Measurements from ENCODE around the gene DGKI. TPM values are rescaled to one million over a fixed set of nuclear protein-coding genes. Genes with fewer than 3 reads are reported as not detected.

DGKI gene
- total and polyA plus RNA-seq, 4 donors, result 0.01 to 0.37 (median 0.31) TPM

GRCh38 chr7:137753067-137753466, 93.7 kb downstream of the DGKI start:
- no peaks in the 10 kb centered on the region for H3K36me3 ChIP-seq (ENCODE audit: control insufficient read depth in 4 of 4, insufficient read depth in 3 of 4, low read depth in 1 of 4, low read length in 3 of 4)
- 79% methylated on average over 4 of the region's 4 CpGs for WGBS
- TF ChIP-seq NR2F2 (IDR thresholded peaks at IDR 0.05) (no peak), RAD21 (IDR thresholded peaks at IDR 0.05) (no peak), CTCF (IDR thresholded peaks at IDR 0.05; ENCODE audit: low read depth, low read length, missing input control) (no peak), TAF1 (conservative IDR thresholded peaks at IDR 0.05) (no peak), ATF3 (IDR thresholded peaks at IDR 0.05) (no peak), MAX (IDR thresholded peaks at IDR 0.05) (no peak)
- H3K4me1 ChIP-seq (ENCODE audit: control insufficient read depth in 4 of 4, insufficient read depth in 4 of 4, low read length in 3 of 4), result no peaks in the 10 kb centered on the region
- no peak for DNase-seq (ENCODE audit: low spot score)
- H3K9ac ChIP-seq (ENCODE audit: low read depth in 1 of 2, low read length in 2 of 2), result no peak overlapping the region
- H3K4me3 ChIP-seq (ENCODE audit: low read depth in 1 of 3, low read length in 3 of 3), result no peak overlapping the region
- H3K27me3 ChIP-seq (ENCODE audit: control insufficient read depth in 4 of 4, insufficient read depth in 4 of 4, low read length in 3 of 4), result no peaks in the 10 kb centered on the region
- no peak overlapping the region for H3K27ac ChIP-seq (ENCODE audit: low read depth in 1 of 2, low read length in 2 of 2)
- H3K9me3 ChIP-seq (ENCODE audit: control insufficient read depth in 4 of 4, low read length in 3 of 4), result no peaks in the 10 kb centered on the region

GRCh38 chr7:137751361-137752009, 95.3 kb downstream of the DGKI start:
- H3K9ac ChIP-seq (ENCODE audit: low read depth in 1 of 2, low read length in 2 of 2), result no peak overlapping the region
- WGBS, result 84% methylated on average over 6 of the region's 6 CpGs
- DNase-seq (ENCODE audit: low spot score), result no peak
- no peaks in the 10 kb centered on the region for H3K27me3 ChIP-seq (ENCODE audit: control insufficient read depth in 4 of 4, insufficient read depth in 4 of 4, low read length in 3 of 4)
- no peak overlapping the region for H3K27ac ChIP-seq (ENCODE audit: low read depth in 1 of 2, low read length in 2 of 2)
- no peak overlapping the region for H3K4me3 ChIP-seq (ENCODE audit: low read depth in 1 of 3, low read length in 3 of 3)
- H3K4me1 ChIP-seq (ENCODE audit: control insufficient read depth in 4 of 4, insufficient read depth in 4 of 4, low read length in 3 of 4), result no peaks in the 10 kb centered on the region
- H3K36me3 ChIP-seq (ENCODE audit: control insufficient read depth in 4 of 4, insufficient read depth in 3 of 4, low read depth in 1 of 4, low read length in 3 of 4), result no peaks in the 10 kb centered on the region
- H3K9me3 ChIP-seq (ENCODE audit: control insufficient read depth in 4 of 4, low read length in 3 of 4), result no peaks in the 10 kb centered on the region
- TF ChIP-seq HNF4A (conservative IDR thresholded peaks at IDR 0.05) (no peak), RXRA (IDR thresholded peaks at IDR 0.05) (no peak), NR2F2 (IDR thresholded peaks at IDR 0.05) (no peak), RAD21 (IDR thresholded peaks at IDR 0.05) (no peak), YY1 (IDR thresholded peaks at IDR 0.05) (no peak), SP1 (IDR thresholded peaks at IDR 0.05) (no peak), EGR1 (IDR thresholded peaks at IDR 0.05; ENCODE audit: low read depth in 2 of 2) (no peak), JUND (IDR thresholded peaks at IDR 0.05) (no peak), FOXA1 (IDR thresholded peaks at IDR 0.05) (no peak), ZBTB33 (IDR thresholded peaks at IDR 0.05) (no peak), REST (IDR thresholded peaks at IDR 0.05) (no peak), ATF3 (IDR thresholded peaks at IDR 0.05) (no peak), MAX (IDR thresholded peaks at IDR 0.05) (no peak)
